Neutrophil (primary cell): Measurements from ENCODE around the gene SLC25A21.

Experiments used
- H3K27ac ChIP-seq: fragments of 200-600 bp; sonication (generic); 2 replicates; pipeline ENCODE4 v1.5.1; 2016; ENCODE audit warnings: mild to moderate bottlenecking, moderate library complexity
- H3K27me3 ChIP-seq: fragments of 200-600 bp; sonication (generic); 2 replicates; pipeline ENCODE4 v1.6.0; 2016; ENCODE audit warnings: mild to moderate bottlenecking
- H3K36me3 ChIP-seq: fragments of 200-600 bp; sonication (generic); 2 replicates; pipeline ENCODE4 v1.5.1; 2017
- H3K4me1 ChIP-seq, 2 experiments: fragments of 200-600 bp in 1 of 2; sonication (generic) in 1 of 2; 1 replicate in 1 of 2; 2 replicates in 1 of 2; pipeline versions ENCODE4 v1.5.1 to v1.6.1; 2013 to 2016; ENCODE audit warnings: low read depth in 1 of 2, low read length in 1 of 2, mild to moderate bottlenecking in 1 of 2, moderate library complexity in 1 of 2; ENCODE audit not compliant: control insufficient read depth in 1 of 2, insufficient read depth in 1 of 2
- H3K4me3 ChIP-seq, 2 experiments: fragments of 200-600 bp in 1 of 2; sonication (generic) in 1 of 2; 1 replicate in 1 of 2; 2 replicates in 1 of 2; pipeline ENCODE4 v1.5.1; 2013 to 2016; ENCODE audit warnings: low read depth in 1 of 2, low read length in 1 of 2, mild to moderate bottlenecking in 1 of 2, moderate library complexity in 1 of 2
- H3K9me3 ChIP-seq: fragments of 200-600 bp; sonication (generic); 2 replicates; pipeline ENCODE4 v1.5.1; 2016
- TF ChIP-seq, protein P1 (sequence below): fragments of 200-600 bp; sonication (generic); IDR thresholded peaks from 2 replicates; pipeline ENCODE4 v1.5.1; 2016; ENCODE audit warnings: antibody characterized with exemption

Gene SLC25A21

DNA sequence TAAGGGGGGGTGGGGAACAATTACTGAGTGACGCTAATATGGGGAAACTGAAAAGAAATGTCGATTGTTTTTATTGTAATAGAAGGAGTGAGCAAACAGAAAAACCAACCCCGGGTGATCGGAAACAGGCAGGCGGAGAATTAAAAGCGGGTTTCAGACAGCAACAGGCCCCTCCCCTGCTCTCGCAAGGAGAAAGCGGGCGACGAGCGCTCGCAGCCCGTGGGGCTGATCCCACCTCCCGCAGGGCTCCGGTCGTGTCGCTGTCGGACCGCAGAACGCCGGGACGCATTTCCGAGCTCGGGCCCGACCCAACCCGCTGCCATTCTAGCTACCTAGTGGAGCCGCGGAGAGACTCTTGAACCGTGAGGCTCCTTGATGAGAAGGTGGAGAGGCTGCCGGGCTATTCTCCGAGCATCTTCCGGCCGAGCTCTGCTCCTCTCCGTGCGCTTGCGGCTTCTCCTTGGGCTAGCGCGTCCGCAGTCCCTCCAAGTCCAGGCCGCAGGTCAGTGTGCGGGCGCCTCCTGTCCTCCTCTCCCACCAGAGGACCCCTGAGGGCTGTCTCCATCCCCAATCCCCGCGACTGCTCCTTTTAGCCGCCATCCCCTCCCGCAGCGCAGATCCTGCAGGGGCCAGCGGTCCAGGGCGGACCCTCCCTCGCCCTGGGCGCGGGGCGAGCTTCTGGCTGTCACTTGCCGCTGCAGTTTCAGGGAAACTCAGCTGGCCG lies 514.8 kb downstream of the SLC25A21 start:
- H3K4me3 ChIP-seq, result no peak overlapping the region
- H3K36me3 ChIP-seq, result no peaks in the 10 kb centered on the region
- TF ChIP-seq, protein P1, sequence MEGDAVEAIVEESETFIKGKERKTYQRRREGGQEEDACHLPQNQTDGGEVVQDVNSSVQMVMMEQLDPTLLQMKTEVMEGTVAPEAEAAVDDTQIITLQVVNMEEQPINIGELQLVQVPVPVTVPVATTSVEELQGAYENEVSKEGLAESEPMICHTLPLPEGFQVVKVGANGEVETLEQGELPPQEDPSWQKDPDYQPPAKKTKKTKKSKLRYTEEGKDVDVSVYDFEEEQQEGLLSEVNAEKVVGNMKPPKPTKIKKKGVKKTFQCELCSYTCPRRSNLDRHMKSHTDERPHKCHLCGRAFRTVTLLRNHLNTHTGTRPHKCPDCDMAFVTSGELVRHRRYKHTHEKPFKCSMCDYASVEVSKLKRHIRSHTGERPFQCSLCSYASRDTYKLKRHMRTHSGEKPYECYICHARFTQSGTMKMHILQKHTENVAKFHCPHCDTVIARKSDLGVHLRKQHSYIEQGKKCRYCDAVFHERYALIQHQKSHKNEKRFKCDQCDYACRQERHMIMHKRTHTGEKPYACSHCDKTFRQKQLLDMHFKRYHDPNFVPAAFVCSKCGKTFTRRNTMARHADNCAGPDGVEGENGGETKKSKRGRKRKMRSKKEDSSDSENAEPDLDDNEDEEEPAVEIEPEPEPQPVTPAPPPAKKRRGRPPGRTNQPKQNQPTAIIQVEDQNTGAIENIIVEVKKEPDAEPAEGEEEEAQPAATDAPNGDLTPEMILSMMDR, result no peak
- H3K4me1 ChIP-seq, result no peaks in the 10 kb centered on the region
- H3K9me3 ChIP-seq, result no peaks in the 10 kb centered on the region
- H3K27ac ChIP-seq, result no peak overlapping the region
- H3K27me3 ChIP-seq, result peaks cover 100% of the 10 kb centered on the region

DNA sequence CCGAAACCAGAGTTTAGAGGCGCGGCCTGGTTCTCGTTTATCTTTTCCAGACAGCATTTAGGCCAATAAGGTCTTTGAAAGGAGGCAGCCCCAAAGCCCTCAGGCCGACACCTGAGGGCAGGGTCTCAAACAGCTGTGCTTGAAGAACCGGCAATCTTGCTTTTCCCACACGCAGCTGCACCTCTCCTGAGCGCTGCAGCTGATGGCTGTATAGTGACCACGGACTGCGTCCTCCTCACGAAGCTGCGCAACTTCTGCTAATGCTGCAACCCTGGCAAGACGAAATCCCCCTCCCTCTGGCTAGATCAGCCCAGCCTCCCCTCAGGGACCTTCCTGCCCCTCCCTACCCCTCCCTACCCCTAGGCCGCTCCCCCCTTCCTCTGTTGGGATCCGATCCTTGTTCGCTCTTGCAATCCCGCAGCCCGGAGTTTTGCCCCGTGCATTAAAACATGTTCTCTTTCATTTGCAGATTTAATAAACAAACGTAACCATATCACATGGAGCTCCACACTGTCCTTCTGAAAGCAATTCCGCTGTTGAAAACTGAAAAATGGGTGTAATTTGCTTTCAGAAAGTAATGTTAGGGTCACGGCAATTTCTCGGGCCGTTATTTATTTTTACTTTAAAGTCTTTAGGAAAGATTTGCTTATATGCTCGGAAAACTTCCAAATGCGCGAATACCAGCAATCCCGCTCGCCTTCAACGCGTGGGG lies 515.6 kb downstream of the SLC25A21 start:
- TF ChIP-seq, protein P1, result no peak
- no peaks in the 10 kb centered on the region for H3K9me3 ChIP-seq
- H3K4me3 ChIP-seq, result no peak overlapping the region
- H3K4me1 ChIP-seq, result no peaks in the 10 kb centered on the region
- H3K36me3 ChIP-seq, result no peaks in the 10 kb centered on the region
- H3K27ac ChIP-seq, result no peak overlapping the region
- H3K27me3 ChIP-seq, result peaks cover 100% of the 10 kb centered on the region

DNA sequence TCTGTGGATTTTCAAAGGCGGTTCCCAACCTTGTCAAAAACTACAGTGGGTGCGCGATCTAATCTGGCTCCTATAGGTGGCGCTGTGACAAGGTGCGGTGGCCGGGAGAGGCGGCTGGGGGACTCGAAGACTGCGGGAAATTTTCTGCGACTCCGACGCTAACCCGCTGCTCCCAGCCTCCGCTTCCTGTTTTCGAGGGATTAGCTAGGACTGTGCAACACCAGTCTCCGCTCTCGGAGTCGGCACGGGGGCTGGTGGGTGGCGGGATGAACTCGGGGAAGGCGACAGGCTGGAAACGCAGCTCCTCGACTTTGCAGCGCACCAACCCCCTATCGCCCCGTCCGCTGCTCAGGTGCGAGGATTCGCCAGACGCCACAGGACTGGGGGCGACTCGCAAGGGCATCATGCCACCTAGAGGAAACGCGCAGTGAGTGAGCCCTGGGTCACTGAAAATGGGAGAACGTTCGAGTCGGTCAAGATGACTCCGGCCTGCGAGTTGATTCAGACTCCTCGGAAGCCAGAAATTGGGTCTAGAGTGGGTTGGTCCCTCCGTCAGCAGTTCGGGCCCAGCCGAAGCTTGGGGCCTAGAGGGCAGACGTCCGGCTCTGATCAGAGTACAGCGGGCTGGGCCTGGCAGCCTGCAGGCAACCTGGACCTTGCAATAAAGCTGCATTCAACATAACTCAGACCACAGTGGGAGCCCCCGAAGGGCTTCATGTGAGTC lies 516.3 kb downstream of the SLC25A21 start:
- Histone ChIP-seq H3K36me3 (no peaks in the 10 kb centered on the region), H3K27ac (no peak overlapping the region), H3K27me3 (peaks cover 100% of the 10 kb centered on the region), H3K4me1 (no peaks in the 10 kb centered on the region), H3K9me3 (no peaks in the 10 kb centered on the region), H3K4me3 (no peak overlapping the region)
- TF ChIP-seq, protein P1, result no peak

DNA sequence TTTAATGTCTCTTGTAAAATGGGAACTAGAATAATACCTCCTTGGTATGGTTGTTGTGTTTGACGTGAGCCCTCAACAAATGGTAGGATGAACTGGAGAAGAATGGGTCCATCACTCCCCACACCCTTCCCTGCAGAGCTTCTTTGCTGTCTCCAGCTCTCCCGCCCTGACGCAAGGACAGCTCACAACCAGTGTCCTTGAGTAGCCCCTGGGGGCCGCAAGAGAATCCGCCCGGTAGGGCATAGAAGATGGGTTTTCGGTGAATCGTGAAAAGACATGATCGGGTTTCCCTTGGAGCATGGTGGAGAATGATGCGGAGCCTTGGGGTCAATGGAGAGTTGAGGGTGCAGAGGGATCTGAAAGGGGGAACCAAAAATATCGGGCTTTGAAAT lies 516.8 kb downstream of the SLC25A21 start:
- H3K9me3 ChIP-seq, result no peaks in the 10 kb centered on the region
- TF ChIP-seq, protein P1, result no peak
- H3K4me1 ChIP-seq, result no peaks in the 10 kb centered on the region
- H3K36me3 ChIP-seq, result no peaks in the 10 kb centered on the region
- H3K27ac ChIP-seq, result no peak overlapping the region
- H3K27me3 ChIP-seq, result peaks cover 100% of the 10 kb centered on the region
- no peak overlapping the region for H3K4me3 ChIP-seq

DNA sequence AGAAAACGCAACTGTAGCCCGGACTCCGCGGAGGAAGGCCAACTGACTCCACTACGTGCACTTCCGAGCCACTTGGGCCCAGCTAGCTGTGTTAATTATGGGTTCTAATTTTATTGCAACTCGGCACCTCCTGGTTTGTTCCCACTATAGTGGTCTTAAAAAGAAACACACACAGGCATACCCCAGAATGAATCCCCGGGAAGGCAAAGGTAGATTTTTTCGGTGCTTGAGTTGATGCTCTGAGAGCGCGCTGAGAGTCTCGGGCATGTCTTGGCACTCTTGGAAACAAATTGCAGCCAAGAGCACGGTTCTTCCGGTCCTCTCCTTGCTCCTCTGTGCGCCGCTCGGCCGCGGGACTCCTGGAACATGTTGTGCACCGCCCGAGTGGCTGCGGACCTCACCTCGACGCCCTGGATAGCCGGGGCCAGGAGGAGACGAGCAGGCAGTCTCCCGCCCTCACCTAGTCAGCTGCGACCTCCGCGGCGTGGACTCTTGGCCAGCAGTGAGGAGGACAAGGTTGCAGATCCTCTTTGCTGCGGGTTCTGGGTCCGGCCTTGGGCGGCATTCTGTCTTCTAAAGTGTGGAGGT lies 517.5 kb downstream of the SLC25A21 start:
- peaks cover 100% of the 10 kb centered on the region for H3K27me3 ChIP-seq
- H3K36me3 ChIP-seq, result no peaks in the 10 kb centered on the region
- H3K9me3 ChIP-seq, result no peaks in the 10 kb centered on the region
- TF ChIP-seq, protein P1, result no peak
- no peak overlapping the region for H3K4me3 ChIP-seq
- no peaks in the 10 kb centered on the region for H3K4me1 ChIP-seq
- H3K27ac ChIP-seq, result no peak overlapping the region
